Measurements from ENCODE around the gene FLNB. TPM values are rescaled to one million over a fixed set of nuclear protein-coding genes. Genes with fewer than 3 reads are reported as not detected.
A peak's percentile ranks its signal among the peaks of the same experiment; 100 is the strongest.

The FLNB gene
- total RNA-seq, 1 donor from 2014 or later = 32.0 TPM

DNA sequence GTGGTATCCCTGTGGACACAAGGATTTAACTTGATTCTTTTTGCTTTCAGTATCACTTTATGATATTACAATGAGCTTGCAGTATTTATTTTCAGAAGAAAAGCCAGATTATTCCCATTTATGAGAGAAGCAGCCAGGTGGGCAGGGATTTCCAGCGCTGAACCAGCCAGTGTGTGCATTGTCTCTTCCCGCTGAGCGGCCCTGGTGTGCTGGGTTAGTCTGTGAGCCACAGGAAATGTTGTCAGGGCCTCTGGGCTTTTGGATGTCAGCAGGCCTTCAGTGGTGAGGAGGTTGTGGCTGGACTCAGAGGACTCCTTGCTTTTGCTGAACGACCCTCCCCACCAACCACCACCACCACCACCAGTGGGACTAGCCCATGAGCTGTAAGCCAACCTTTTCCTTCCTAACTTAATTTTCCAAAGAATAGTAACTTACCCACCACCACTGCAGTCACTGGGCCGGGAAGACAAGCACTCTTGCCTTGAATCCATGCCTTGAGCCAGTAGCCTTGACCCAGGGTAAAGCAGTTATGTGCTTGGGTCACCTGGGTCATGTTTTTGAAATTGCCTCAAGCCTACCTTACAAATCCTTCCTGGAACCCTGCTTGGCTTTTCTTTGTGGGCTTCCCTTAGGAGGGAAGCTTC, 33.1 kb downstream of the FLNB start:
- H3K79me2 ChIP-seq (ENCODE audit: low read depth) = peaks cover 30% of the 10 kb centered on the region
- H3K4me1 Mint-ChIP-seq = peaks cover 31% of the 10 kb centered on the region

DNA sequence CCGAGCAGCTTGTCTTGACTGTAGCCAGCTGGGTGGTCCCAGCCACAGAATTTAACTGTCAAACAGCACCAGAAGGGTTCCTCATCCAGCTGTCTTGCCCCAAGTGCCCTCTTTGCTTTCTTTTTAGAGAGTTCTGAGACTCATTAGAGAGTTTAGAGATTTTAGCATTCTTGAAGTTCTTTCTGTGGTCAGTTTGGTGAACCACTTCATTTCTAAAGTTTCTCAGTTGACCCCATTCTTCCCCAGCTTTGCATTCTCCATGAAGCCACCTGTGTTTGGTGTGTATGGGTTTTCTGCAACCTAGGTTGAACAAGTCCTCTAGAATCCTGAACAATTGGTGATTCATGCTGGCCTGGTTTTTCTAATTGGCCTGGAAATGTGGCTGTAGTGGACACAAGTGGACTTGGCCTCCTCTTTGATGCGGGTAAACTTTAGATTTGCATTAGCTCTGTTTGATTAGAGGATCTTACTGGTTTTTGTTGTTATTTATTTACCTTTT, 33.7 kb downstream of the FLNB start:
- Histone ChIP-seq H3K9ac (no peak overlapping the region), H3K9me3 (ENCODE audit: low read depth) (no peaks in the 10 kb centered on the region), H3K4me1 (peaks cover 33% of the 10 kb centered on the region), H4K20me1 (ENCODE audit: low read depth) (peaks cover 59% of the 10 kb centered on the region), H3K4me2 (no peak overlapping the region), H2AFZ (replicated peaks) (no peak overlapping the region), H3K27me3 (no peaks in the 10 kb centered on the region), H3K36me3 (no peaks in the 10 kb centered on the region), H3K79me2 (ENCODE audit: low read depth) (peaks cover 30% of the 10 kb centered on the region), H3F3A (ENCODE audit: low read depth) (peaks cover 16% of the 10 kb centered on the region), H3K4me3 (no peak overlapping the region), H3K27ac (no peak overlapping the region)
- peaks cover 31% of the 10 kb centered on the region for H3K4me1 Mint-ChIP-seq
- TF ChIP-seq, protein P1, sequence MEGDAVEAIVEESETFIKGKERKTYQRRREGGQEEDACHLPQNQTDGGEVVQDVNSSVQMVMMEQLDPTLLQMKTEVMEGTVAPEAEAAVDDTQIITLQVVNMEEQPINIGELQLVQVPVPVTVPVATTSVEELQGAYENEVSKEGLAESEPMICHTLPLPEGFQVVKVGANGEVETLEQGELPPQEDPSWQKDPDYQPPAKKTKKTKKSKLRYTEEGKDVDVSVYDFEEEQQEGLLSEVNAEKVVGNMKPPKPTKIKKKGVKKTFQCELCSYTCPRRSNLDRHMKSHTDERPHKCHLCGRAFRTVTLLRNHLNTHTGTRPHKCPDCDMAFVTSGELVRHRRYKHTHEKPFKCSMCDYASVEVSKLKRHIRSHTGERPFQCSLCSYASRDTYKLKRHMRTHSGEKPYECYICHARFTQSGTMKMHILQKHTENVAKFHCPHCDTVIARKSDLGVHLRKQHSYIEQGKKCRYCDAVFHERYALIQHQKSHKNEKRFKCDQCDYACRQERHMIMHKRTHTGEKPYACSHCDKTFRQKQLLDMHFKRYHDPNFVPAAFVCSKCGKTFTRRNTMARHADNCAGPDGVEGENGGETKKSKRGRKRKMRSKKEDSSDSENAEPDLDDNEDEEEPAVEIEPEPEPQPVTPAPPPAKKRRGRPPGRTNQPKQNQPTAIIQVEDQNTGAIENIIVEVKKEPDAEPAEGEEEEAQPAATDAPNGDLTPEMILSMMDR (IDR thresholded peaks at IDR 0.05) = no peak
- TF ChIP-seq EZH2 (IDR thresholded peaks at IDR 0.05) (no peak), EZH2phosphoT487 (IDR thresholded peaks at IDR 0.05) (no peak)
- peaks cover 12% of the 10 kb centered on the region for H3K27me3 Mint-ChIP-seq (ENCODE audit: insufficient read depth, low read depth)
- DNase-seq (ENCODE audit: low spot score) = peak; percentile 64
- no peaks in the 10 kb centered on the region for H3K9me3 Mint-ChIP-seq
- no peak overlapping the region for H3K27ac Mint-ChIP-seq
- H3K4me3 Mint-ChIP-seq = no peak overlapping the region
- H3K36me3 Mint-ChIP-seq = no peaks in the 10 kb centered on the region

More for the DNA sequence above, 33.1 kb downstream of the FLNB start:
- TF ChIP-seq EZH2 (IDR thresholded peaks at IDR 0.05) = no peak
- TF ChIP-seq, protein P1 (IDR thresholded peaks at IDR 0.05) = no peak
- TF ChIP-seq EZH2phosphoT487 (IDR thresholded peaks at IDR 0.05) = no peak
- Histone ChIP-seq H3F3A (ENCODE audit: low read depth) (peaks cover 18% of the 10 kb centered on the region), H4K20me1 (ENCODE audit: low read depth) (peaks cover 60% of the 10 kb centered on the region), H2AFZ (replicated peaks) (no peak overlapping the region), H3K9ac (no peak overlapping the region), H3K27me3 (no peaks in the 10 kb centered on the region), H3K27ac (no peak overlapping the region), H3K9me3 (ENCODE audit: low read depth) (no peaks in the 10 kb centered on the region), H3K4me1 (peaks cover 35% of the 10 kb centered on the region), H3K4me3 (no peak overlapping the region), H3K36me3 (no peaks in the 10 kb centered on the region), H3K4me2 (peak overlapping the region; percentile 0)
- Mint-ChIP-seq H3K27me3 (ENCODE audit: insufficient read depth, low read depth) (peaks cover 12% of the 10 kb centered on the region), H3K4me3 (no peak overlapping the region), H3K27ac (no peak overlapping the region), H3K9me3 (no peaks in the 10 kb centered on the region), H3K36me3 (no peaks in the 10 kb centered on the region)
- no peak for DNase-seq (ENCODE audit: low spot score)

DNA sequence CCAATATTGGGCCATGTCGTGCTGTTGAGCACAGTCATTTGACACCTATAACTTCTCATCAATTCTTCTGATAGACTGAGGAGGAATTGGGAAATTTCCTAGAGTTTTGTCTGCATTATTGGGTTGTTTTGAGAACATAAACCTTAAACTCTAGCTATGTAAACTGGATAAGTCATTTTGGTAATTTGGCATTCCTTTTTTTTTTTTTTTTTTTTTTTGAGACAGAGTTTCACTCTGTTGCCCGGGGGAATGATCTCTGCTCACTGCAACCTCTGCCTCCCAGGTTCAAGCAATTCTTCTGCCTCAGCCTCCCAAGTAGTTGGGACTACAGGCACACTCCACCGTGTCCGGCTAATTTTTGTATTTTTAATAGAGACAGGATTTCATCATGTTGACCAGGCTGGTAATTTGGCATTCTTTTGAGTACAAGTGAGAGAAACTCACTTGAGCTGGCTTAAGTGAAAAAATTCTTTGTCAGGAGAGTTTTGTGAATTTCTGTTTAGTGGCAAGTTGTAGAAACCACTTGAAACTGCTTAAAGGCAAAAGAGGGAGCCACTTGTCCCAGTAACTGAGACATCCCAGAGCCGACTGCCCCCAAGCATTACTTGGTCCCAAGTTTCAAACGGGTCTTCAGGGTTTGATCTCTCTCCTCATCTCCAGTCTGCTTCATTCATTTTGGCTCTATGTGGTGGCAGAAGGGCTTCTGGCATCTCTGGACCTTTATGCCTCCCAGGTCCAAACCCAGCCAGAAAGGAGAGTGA, 34.9 kb downstream of the FLNB start:
- peaks cover 16% of the 10 kb centered on the region for H3F3A ChIP-seq (ENCODE audit: low read depth)
- peaks cover 33% of the 10 kb centered on the region for H3K4me1 ChIP-seq
- H3K27me3 Mint-ChIP-seq (ENCODE audit: insufficient read depth, low read depth) = peaks cover 9% of the 10 kb centered on the region
- peaks cover 34% of the 10 kb centered on the region for H3K4me1 Mint-ChIP-seq
- H3K4me3 ChIP-seq = no peak overlapping the region
- no peak overlapping the region for H3K27ac ChIP-seq
- H3K9me3 ChIP-seq (ENCODE audit: low read depth) = no peaks in the 10 kb centered on the region
- H3K36me3 ChIP-seq = no peaks in the 10 kb centered on the region
- H2AFZ ChIP-seq (replicated peaks) = no peak overlapping the region
- H4K20me1 ChIP-seq (ENCODE audit: low read depth) = peaks cover 63% of the 10 kb centered on the region
- H3K9ac ChIP-seq = no peak overlapping the region
- peaks cover 20% of the 10 kb centered on the region for H3K79me2 ChIP-seq (ENCODE audit: low read depth)
- TF ChIP-seq EZH2phosphoT487 (IDR thresholded peaks at IDR 0.05) = no peak
- no peak for TF ChIP-seq EZH2 (IDR thresholded peaks at IDR 0.05)
- TF ChIP-seq, protein P1 (IDR thresholded peaks at IDR 0.05) = no peak
- no peaks in the 10 kb centered on the region for H3K36me3 Mint-ChIP-seq
- no peak overlapping the region for H3K27ac Mint-ChIP-seq
- peak overlapping the region; percentile 1 for H3K4me2 ChIP-seq
- H3K27me3 ChIP-seq = no peaks in the 10 kb centered on the region
- H3K4me3 Mint-ChIP-seq = no peak overlapping the region
- no peak for DNase-seq (ENCODE audit: low spot score)
- H3K9me3 Mint-ChIP-seq = no peaks in the 10 kb centered on the region
